Keratinocyte (primary cell): ENCODE measurements around the gene SCGB1A1. TPM values are rescaled to one million over a fixed set of nuclear protein-coding genes. Genes with fewer than 3 reads are reported as not detected.

Experiments used
- DNase-seq: peaks from one replicate; pipeline ENCODE4 v3.0.0-alpha.2; 2011; ENCODE audit warnings: low read depth, missing footprints, low spot score
- FAIRE-seq: peaks from 2 replicates; lab custom pipeline; 2011; peaks lifted over from hg19 to GRCh38; lab: Jason Lieb, UNC
- H2AFZ ChIP-seq: 2 replicates; pipeline ENCODE4 v1.6.0; 2012; ENCODE audit warnings: low read length, control low read depth, inconsistent platforms; ENCODE audit not compliant: control insufficient read depth
- H3K27ac ChIP-seq: 2 replicates; pipeline ENCODE4 v1.5.1; 2011; ENCODE audit warnings: low read length; ENCODE audit not compliant: control insufficient read depth, insufficient read depth
- H3K27me3 ChIP-seq: 3 replicates; pipeline ENCODE4 v1.6.0; 2011; ENCODE audit warnings: low read length; ENCODE audit not compliant: control insufficient read depth, insufficient read depth; ENCODE audit errors: extremely low read depth
- H3K36me3 ChIP-seq, 2 experiments: 2 replicates in 1 of 2; 3 replicates in 1 of 2; pipeline ENCODE4 v1.5.1; 2011; ENCODE audit warnings: low read length in 2 of 2, mild to moderate bottlenecking in 1 of 2; ENCODE audit not compliant: control insufficient read depth in 2 of 2, insufficient read depth in 2 of 2; ENCODE audit errors: extremely low read depth in 1 of 2
- H3K4me1 ChIP-seq: 3 replicates; pipeline ENCODE4 v1.5.1; 2011; ENCODE audit warnings: low read length; ENCODE audit not compliant: control insufficient read depth, insufficient read depth; ENCODE audit errors: extremely low read depth
- H3K4me2 ChIP-seq: 3 replicates; pipeline ENCODE4 v1.6.0; 2011; ENCODE audit warnings: low read depth, low read length; ENCODE audit not compliant: control insufficient read depth, insufficient read depth; ENCODE audit errors: extremely low read depth
- H3K4me3 ChIP-seq, 3 experiments: fragments of 200-600 bp in 1 of 3; sonication (generic) in 1 of 3; 2 replicates in 2 of 3; 3 replicates in 1 of 3; pipeline ENCODE4 v1.5.1; 2011 to 2016; ENCODE audit warnings: low read length in 3 of 3, mild to moderate bottlenecking in 3 of 3, control low read depth in 2 of 3, inconsistent platforms in 1 of 3, low read depth in 1 of 3, mixed read lengths in 1 of 3, mixed run types in 1 of 3, moderate library complexity in 1 of 3; ENCODE audit not compliant: control insufficient read depth in 2 of 3, insufficient read depth in 2 of 3; ENCODE audit errors: extremely low read depth in 1 of 3
- H3K79me2 ChIP-seq: 2 replicates; pipeline ENCODE4 v1.6.0; 2012; ENCODE audit warnings: low read length; ENCODE audit not compliant: control insufficient read depth, insufficient read depth
- H3K9ac ChIP-seq: 3 replicates; pipeline ENCODE4 v1.6.0; 2011; ENCODE audit warnings: low read length; ENCODE audit not compliant: control insufficient read depth, insufficient read depth; ENCODE audit errors: extremely low read depth
- H3K9me1 ChIP-seq: 3 replicates; pipeline ENCODE4 v1.6.0; 2011; ENCODE audit warnings: low read length; ENCODE audit not compliant: control insufficient read depth, insufficient read depth; ENCODE audit errors: extremely low read depth
- H3K9me3 ChIP-seq: 2 replicates; pipeline ENCODE4 v1.5.1; 2012; ENCODE audit warnings: low read depth, low read length; ENCODE audit not compliant: control insufficient read depth
- H4K20me1 ChIP-seq: 3 replicates; pipeline ENCODE4 v1.6.0; 2011; ENCODE audit warnings: low read length; ENCODE audit not compliant: control insufficient read depth, insufficient read depth; ENCODE audit errors: extremely low read depth
- CTCF ChIP-seq, 3 experiments: IDR thresholded peaks in 1 of 3; conservative IDR thresholded peaks in 1 of 3; optimal IDR thresholded peaks in 1 of 3; 2 replicates in 2 of 3; 3 replicates in 1 of 3; pipeline versions ENCODE3 to v1.5.1; 2011; ENCODE audit warnings: low read length in 3 of 3, mild to moderate bottlenecking in 3 of 3, moderate library complexity in 2 of 3, control low read depth in 1 of 3, inconsistent platforms in 1 of 3; ENCODE audit not compliant: insufficient read depth in 2 of 3; ENCODE audit errors: extremely low read depth in 1 of 3
- EZH2 ChIP-seq: IDR thresholded peaks from one replicate; pipeline ENCODE4 v1.6.1; 2012; ENCODE audit warnings: inconsistent platforms, mild to moderate bottlenecking, low read length, moderate library complexity
- dilution Hi-C: fragments of 300-500 bp; cut with MboI; formaldehyde crosslinking; loops from one replicate; pipeline ENCODE4 v1.7.0; 2020; ENCODE audit warnings: low sequenced_read_pairs; ENCODE audit not compliant: extremely low pct_ligation_motif_present
- polyA plus RNA-seq, 5 experiments: library from polyadenylated mRNA; depleted of rRNA in 3 of 5; stranded (reverse) in 3 of 5; stranded (forward) in 1 of 5; unstranded in 1 of 5; fragments of >200 nt; gene quantifications; 1 replicate in 1 of 5; 2 replicates in 3 of 5; 3 replicates in 1 of 5; pipeline versions ENCODE4 v1.2.1 to v1.2.3, GENCODE V29; 2011 to 2012; ENCODE audit warnings: missing spikeins in 2 of 5, low read depth in 1 of 5, low replicate concordance in 1 of 5

The SCGB1A1 gene
- polyA plus RNA-seq, 1 donor (not counting 4 experiments of a cell fraction or from before 2014, with no cell fraction given), result not detected

- H2AFZ ChIP-seq, result no peak overlapping the region
- dilution Hi-C loops, result no loop called here
- H3K4me2 ChIP-seq, result no peak overlapping the region
- no peak for DNase-seq
- H3K4me1 ChIP-seq, result no peaks in the 10 kb centered on the region
- H3K36me3 ChIP-seq, result no peaks in the 10 kb centered on the region
- no peak for FAIRE-seq
- no peak overlapping the region for H3K27ac ChIP-seq
- H3K27me3 ChIP-seq, result peaks cover 9% of the 10 kb centered on the region
- no peak overlapping the region for H3K9ac ChIP-seq
- H3K9me1 ChIP-seq, result no peaks in the 10 kb centered on the region
- no peaks in the 10 kb centered on the region for H4K20me1 ChIP-seq
- no peak for TF ChIP-seq EZH2
- TF ChIP-seq CTCF (optimal IDR thresholded peaks at IDR 0.05 in 1 of 3, IDR thresholded peaks at IDR 0.05 in 1 of 3, conservative IDR thresholded peaks at IDR 0.05 in 1 of 3; ENCODE audit: extremely low read depth in 1 of 3, insufficient read depth in 2 of 3, low read length in 3 of 3), result no peak
- no peaks in the 10 kb centered on the region for H3K9me3 ChIP-seq
- no peaks in the 10 kb centered on the region for H3K79me2 ChIP-seq
- H3K4me3 ChIP-seq, result no peak overlapping the region
These were observed 589 bp downstream of the SCGB1A1 start for GRCh38 chr11:62419314-62419929.

- no peaks in the 10 kb centered on the region for H3K9me1 ChIP-seq
- dilution Hi-C loops, result no loop called here
- no peaks in the 10 kb centered on the region for H4K20me1 ChIP-seq
- DNase-seq (no peak), FAIRE-seq (no peak)
- no peaks in the 10 kb centered on the region for H3K36me3 ChIP-seq
- no peaks in the 10 kb centered on the region for H3K9me3 ChIP-seq
- H3K4me1 ChIP-seq, result no peaks in the 10 kb centered on the region
- TF ChIP-seq EZH2, result no peak
- TF ChIP-seq CTCF (optimal IDR thresholded peaks at IDR 0.05 in 1 of 3, IDR thresholded peaks at IDR 0.05 in 1 of 3, conservative IDR thresholded peaks at IDR 0.05 in 1 of 3; ENCODE audit: extremely low read depth in 1 of 3, insufficient read depth in 2 of 3, low read length in 3 of 3), result no peak
- H2AFZ ChIP-seq, result no peak overlapping the region
- no peaks in the 10 kb centered on the region for H3K79me2 ChIP-seq
- no peak overlapping the region for H3K4me3 ChIP-seq
- H3K4me2 ChIP-seq, result no peak overlapping the region
- no peak overlapping the region for H3K9ac ChIP-seq
- H3K27ac ChIP-seq, result no peak overlapping the region
- H3K27me3 ChIP-seq, result peaks cover 9% of the 10 kb centered on the region
These were observed 1.1 kb downstream of the SCGB1A1 start for GRCh38 chr11:62419943-62420342.
